ENCODE results near the gene MBD4.

MBD4 gene

GRCh38 chr3:129474984-129475804, 35.4 kb upstream of the MBD4 start:
- Mint-ChIP-seq H3K27me3 (no peaks in the 10 kb centered on the region), H3K9me3 (no peaks in the 10 kb centered on the region), H3K36me3 (ENCODE audit: low read depth) (peaks cover 36% of the 10 kb centered on the region), H3K4me1 (ENCODE audit: low read depth) (peaks cover 6% of the 10 kb centered on the region), H3K27ac (no peak overlapping the region), H3K4me3 (no peak overlapping the region)
- intact Hi-C loops (cut with micrococcal nuclease) = no loop called here

- Mint-ChIP-seq H3K27me3 (no peaks in the 10 kb centered on the region), H3K36me3 (ENCODE audit: low read depth) (peaks cover 34% of the 10 kb centered on the region), H3K4me1 (ENCODE audit: low read depth) (peaks cover 6% of the 10 kb centered on the region), H3K9me3 (no peaks in the 10 kb centered on the region), H3K27ac (no peak overlapping the region), H3K4me3 (no peak overlapping the region)
- intact Hi-C loops (cut with micrococcal nuclease) = no loop called here
Observed at GRCh38 chr3:129473769-129474152, 34.0 kb upstream of the MBD4 start.

- Mint-ChIP-seq H3K36me3 (ENCODE audit: low read depth) (peaks cover 34% of the 10 kb centered on the region), H3K27ac (no peak overlapping the region), H3K4me3 (no peak overlapping the region), H3K4me1 (ENCODE audit: low read depth) (peaks cover 6% of the 10 kb centered on the region), H3K27me3 (no peaks in the 10 kb centered on the region), H3K9me3 (no peaks in the 10 kb centered on the region)
- intact Hi-C loops (cut with micrococcal nuclease) = no loop called here
Observed at GRCh38 chr3:129473067-129473768, 33.5 kb upstream of the MBD4 start.

GRCh38 chr3:129470861-129471260, 31.1 kb upstream of the MBD4 start:
- intact Hi-C loops (cut with micrococcal nuclease) = no loop called here
- peaks cover 22% of the 10 kb centered on the region for H3K36me3 Mint-ChIP-seq (ENCODE audit: low read depth)
- H3K9me3 Mint-ChIP-seq = no peaks in the 10 kb centered on the region
- no peaks in the 10 kb centered on the region for H3K27me3 Mint-ChIP-seq
- no peak overlapping the region for H3K4me3 Mint-ChIP-seq
- H3K4me1 Mint-ChIP-seq (ENCODE audit: low read depth) = peaks cover 6% of the 10 kb centered on the region
- no peak overlapping the region for H3K27ac Mint-ChIP-seq

- no peak overlapping the region for H3K4me3 Mint-ChIP-seq
- peaks cover 31% of the 10 kb centered on the region for H3K36me3 Mint-ChIP-seq (ENCODE audit: low read depth)
- intact Hi-C loops (cut with micrococcal nuclease) = no loop called here
- H3K9me3 Mint-ChIP-seq = no peaks in the 10 kb centered on the region
- H3K27ac Mint-ChIP-seq = no peak overlapping the region
- no peaks in the 10 kb centered on the region for H3K27me3 Mint-ChIP-seq
- H3K4me1 Mint-ChIP-seq (ENCODE audit: low read depth) = peaks cover 6% of the 10 kb centered on the region
Observed at GRCh38 chr3:129469026-129469425, 29.3 kb upstream of the MBD4 start.

- Mint-ChIP-seq H3K4me3 (no peak overlapping the region), H3K4me1 (ENCODE audit: low read depth) (no peaks in the 10 kb centered on the region), H3K9me3 (no peaks in the 10 kb centered on the region), H3K27me3 (no peaks in the 10 kb centered on the region), H3K27ac (no peak overlapping the region), H3K36me3 (ENCODE audit: low read depth) (peaks cover 30% of the 10 kb centered on the region)
- intact Hi-C loops (cut with micrococcal nuclease) = no loop called here
Observed at GRCh38 chr3:129467932-129468331, 28.2 kb upstream of the MBD4 start.

- H3K4me1 Mint-ChIP-seq (ENCODE audit: low read depth) = peaks cover 5% of the 10 kb centered on the region
- H3K27me3 Mint-ChIP-seq = no peaks in the 10 kb centered on the region
- no peaks in the 10 kb centered on the region for H3K9me3 Mint-ChIP-seq
- no peak overlapping the region for H3K4me3 Mint-ChIP-seq
- intact Hi-C loops (cut with micrococcal nuclease) = no loop called here
- H3K36me3 Mint-ChIP-seq (ENCODE audit: low read depth) = peaks cover 35% of the 10 kb centered on the region
- H3K27ac Mint-ChIP-seq = no peak overlapping the region
Observed at GRCh38 chr3:129463716-129464115, 24.0 kb upstream of the MBD4 start.

GRCh38 chr3:129463094-129463493, 23.3 kb upstream of the MBD4 start:
- Mint-ChIP-seq H3K27me3 (no peaks in the 10 kb centered on the region), H3K4me1 (ENCODE audit: low read depth) (peaks cover 5% of the 10 kb centered on the region), H3K9me3 (no peaks in the 10 kb centered on the region), H3K36me3 (ENCODE audit: low read depth) (peaks cover 38% of the 10 kb centered on the region), H3K27ac (no peak overlapping the region), H3K4me3 (no peak overlapping the region)
- intact Hi-C loops (cut with micrococcal nuclease) = no loop called here

- Mint-ChIP-seq H3K27ac (no peak overlapping the region), H3K27me3 (no peaks in the 10 kb centered on the region), H3K9me3 (no peaks in the 10 kb centered on the region), H3K4me3 (no peak overlapping the region), H3K36me3 (ENCODE audit: low read depth) (peaks cover 35% of the 10 kb centered on the region), H3K4me1 (ENCODE audit: low read depth) (peaks cover 5% of the 10 kb centered on the region)
- intact Hi-C loops (cut with micrococcal nuclease) = no loop called here
Observed at GRCh38 chr3:129462361-129462968, 22.7 kb upstream of the MBD4 start.

GRCh38 chr3:129461461-129462146, 21.9 kb upstream of the MBD4 start:
- no peak overlapping the region for H3K27ac Mint-ChIP-seq
- intact Hi-C loops (cut with micrococcal nuclease) = no loop called here

GRCh38 chr3:129461022-129461421, 21.3 kb upstream of the MBD4 start:
- Mint-ChIP-seq H3K9me3 (no peaks in the 10 kb centered on the region), H3K27me3 (no peaks in the 10 kb centered on the region), H3K27ac (no peak overlapping the region), H3K36me3 (ENCODE audit: low read depth) (peaks cover 32% of the 10 kb centered on the region), H3K4me3 (no peak overlapping the region), H3K4me1 (ENCODE audit: low read depth) (peaks cover 5% of the 10 kb centered on the region)
- intact Hi-C loops (cut with micrococcal nuclease) = no loop called here

More at GRCh38 chr3:129461461-129462146, 21.9 kb upstream of the MBD4 start:
- H3K36me3 Mint-ChIP-seq (ENCODE audit: low read depth) = peaks cover 32% of the 10 kb centered on the region
- no peaks in the 10 kb centered on the region for H3K9me3 Mint-ChIP-seq
- no peaks in the 10 kb centered on the region for H3K27me3 Mint-ChIP-seq
- H3K4me1 Mint-ChIP-seq (ENCODE audit: low read depth) = peaks cover 5% of the 10 kb centered on the region
- H3K4me3 Mint-ChIP-seq = no peak overlapping the region

GRCh38 chr3:129460572-129460971, 20.8 kb upstream of the MBD4 start:
- intact Hi-C loops (cut with micrococcal nuclease) = no loop called here
- Mint-ChIP-seq H3K4me1 (ENCODE audit: low read depth) (peaks cover 5% of the 10 kb centered on the region), H3K9me3 (no peaks in the 10 kb centered on the region), H3K27me3 (no peaks in the 10 kb centered on the region), H3K4me3 (no peak overlapping the region), H3K27ac (no peak overlapping the region), H3K36me3 (ENCODE audit: low read depth) (peaks cover 32% of the 10 kb centered on the region)

- no peaks in the 10 kb centered on the region for H3K27me3 Mint-ChIP-seq
Observed at GRCh38 chr3:129460155-129460554, 20.4 kb upstream of the MBD4 start.

GRCh38 chr3:129453732-129454131, 14.0 kb upstream of the MBD4 start:
- H3K4me1 Mint-ChIP-seq (ENCODE audit: low read depth) = peaks cover 9% of the 10 kb centered on the region
- peak overlapping the region; percentile 0 for H3K27ac Mint-ChIP-seq
- no peaks in the 10 kb centered on the region for H3K9me3 Mint-ChIP-seq

More at GRCh38 chr3:129460155-129460554, 20.4 kb upstream of the MBD4 start:
- Mint-ChIP-seq H3K36me3 (ENCODE audit: low read depth) (peaks cover 32% of the 10 kb centered on the region), H3K9me3 (no peaks in the 10 kb centered on the region), H3K4me1 (ENCODE audit: low read depth) (peaks cover 5% of the 10 kb centered on the region), H3K4me3 (no peak overlapping the region), H3K27ac (no peak overlapping the region)
- intact Hi-C loops (cut with micrococcal nuclease) = no loop called here

More at GRCh38 chr3:129453732-129454131, 14.0 kb upstream of the MBD4 start:
- intact Hi-C loops (cut with micrococcal nuclease) = no loop called here
- Mint-ChIP-seq H3K27me3 (no peaks in the 10 kb centered on the region), H3K4me3 (no peak overlapping the region), H3K36me3 (ENCODE audit: low read depth) (peaks cover 22% of the 10 kb centered on the region)

Measured in dendritic cell treated with granulocyte-macrophage colony-stimulating factor and Interleukin-4, amounts not matched to agents 40 ng/mL and 50 ng/mL, for 4 days (primary cell).